H9 (cell line): Measurements from ENCODE around the gene GALR3. TPM values are rescaled to one million over a fixed set of nuclear protein-coding genes. Genes with fewer than 3 reads are reported as not detected.

Experiments used
- DNase-seq: peaks from one replicate; pipeline ENCODE4 v3.0.0-alpha.2; 2017
- H2AFZ ChIP-seq: one replicate; pipeline ENCODE4 v1.6.1; 2013; ENCODE audit warnings: mild to moderate bottlenecking, low read length, control low read depth, moderate library complexity
- H2AK5ac ChIP-seq: 2 replicates; pipeline ENCODE4 v1.6.1; 2013; ENCODE audit warnings: low read length, control low read depth, mixed read lengths; ENCODE audit not compliant: insufficient read length
- H2BK120ac ChIP-seq: one replicate; pipeline ENCODE4 v1.6.1; 2013; ENCODE audit warnings: low read depth, mild to moderate bottlenecking, low read length, control low read depth, inconsistent platforms; ENCODE audit not compliant: poor library complexity, severe bottlenecking
- H2BK12ac ChIP-seq: 2 replicates; pipeline ENCODE4 v1.6.1; 2013; ENCODE audit warnings: low read length, control low read depth, mixed read lengths, low read depth; ENCODE audit not compliant: insufficient read length
- H2BK15ac ChIP-seq: 2 replicates; pipeline ENCODE4 v1.6.1; 2013; ENCODE audit warnings: low read depth, low read length, control low read depth
- H2BK20ac ChIP-seq: one replicate; pipeline ENCODE4 v1.6.1; 2013; ENCODE audit warnings: low read depth, mild to moderate bottlenecking, low read length, control low read depth, inconsistent platforms; ENCODE audit not compliant: poor library complexity, severe bottlenecking
- H2BK5ac ChIP-seq: 2 replicates; pipeline ENCODE4 v1.6.1; 2013; ENCODE audit warnings: low read length, control low read depth, mixed read lengths; ENCODE audit not compliant: insufficient read length
- H3K14ac ChIP-seq: 2 replicates; pipeline ENCODE4 v1.6.1; 2013; ENCODE audit warnings: low read length, control low read depth; ENCODE audit not compliant: insufficient read depth
- H3K18ac ChIP-seq: 2 replicates; pipeline ENCODE4 v1.6.1; 2013; ENCODE audit warnings: low read depth, mild to moderate bottlenecking, mixed read lengths, low read length, control low read depth; ENCODE audit not compliant: insufficient read length
- H3K23ac ChIP-seq: 2 replicates; pipeline ENCODE4 v1.6.1; 2013; ENCODE audit warnings: low read length, control low read depth, mixed read lengths, low read depth; ENCODE audit not compliant: insufficient read length
- H3K23me2 ChIP-seq: 2 replicates; pipeline ENCODE4 v1.6.1; 2013; ENCODE audit warnings: low read depth, mild to moderate bottlenecking, mixed read lengths, low read length, control low read depth; ENCODE audit not compliant: insufficient read length, poor library complexity, severe bottlenecking
- H3K27ac ChIP-seq: 2 replicates; pipeline ENCODE4 v1.5.1; 2013; ENCODE audit warnings: low read length, control low read depth, mixed read lengths, low read depth; ENCODE audit not compliant: insufficient read length
- H3K27me3 ChIP-seq: 2 replicates; pipeline ENCODE4 v1.6.1; 2013; ENCODE audit warnings: low read length, control low read depth, inconsistent platforms; ENCODE audit not compliant: insufficient read depth
- H3K4ac ChIP-seq: 2 replicates; pipeline ENCODE4 v1.6.1; 2013; ENCODE audit warnings: low read depth, mild to moderate bottlenecking, control low read depth, inconsistent platforms, low read length, moderate library complexity
- H3K4me1 ChIP-seq: 2 replicates; pipeline ENCODE4 v1.6.1; 2013; ENCODE audit warnings: low read length, control low read depth, inconsistent platforms; ENCODE audit not compliant: insufficient read depth
- H3K4me2 ChIP-seq: 2 replicates; pipeline ENCODE4 v1.6.1; 2013; ENCODE audit warnings: low read length, control low read depth, mixed read lengths; ENCODE audit not compliant: insufficient read length, insufficient read depth
- H3K56ac ChIP-seq: 2 replicates; pipeline ENCODE4 v1.6.1; 2013; ENCODE audit warnings: low read depth, mild to moderate bottlenecking, mixed read lengths, low read length, control low read depth; ENCODE audit not compliant: insufficient read length
- H3K79me1 ChIP-seq: 2 replicates; pipeline ENCODE4 v1.6.1; 2013; ENCODE audit warnings: low read depth, mild to moderate bottlenecking, moderate library complexity, low read length, control low read depth, inconsistent platforms; ENCODE audit not compliant: insufficient read depth, poor library complexity, severe bottlenecking
- H3K79me2 ChIP-seq: 2 replicates; pipeline ENCODE4 v1.6.1; 2013; ENCODE audit warnings: low read length, control low read depth, inconsistent platforms; ENCODE audit not compliant: insufficient read depth
- H3K9ac ChIP-seq: 2 replicates; pipeline ENCODE4 v1.6.1; 2013; ENCODE audit warnings: low read length, control low read depth, mixed read lengths; ENCODE audit not compliant: insufficient read length; ENCODE audit errors: extremely low read depth
- H3K9me3 ChIP-seq: one replicate; pipeline ENCODE4 v1.6.1; 2013; ENCODE audit warnings: low read depth, low read length, inconsistent platforms; ENCODE audit not compliant: control insufficient read depth
- H3T11ph ChIP-seq: one replicate; pipeline ENCODE4 v1.6.1; 2013; ENCODE audit warnings: mild to moderate bottlenecking, low read length, control low read depth, inconsistent platforms
- H4K20me1 ChIP-seq: one replicate; pipeline ENCODE4 v1.6.1; 2013; ENCODE audit not compliant: control insufficient read depth, insufficient read length, insufficient read depth
- H4K5ac ChIP-seq: 2 replicates; pipeline ENCODE4 v1.6.1; 2013; ENCODE audit warnings: low read depth, mild to moderate bottlenecking, mixed read lengths, low read length, control low read depth; ENCODE audit not compliant: insufficient read length
- H4K8ac ChIP-seq: replicated peaks from 2 replicates; pipeline ENCODE4 v1.6.1; 2013; ENCODE audit warnings: low read length, control low read depth, mixed read lengths, low read depth; ENCODE audit not compliant: insufficient read length
- H4K91ac ChIP-seq: 2 replicates; pipeline ENCODE4 v1.6.1; 2013; ENCODE audit warnings: low read depth, mild to moderate bottlenecking, moderate library complexity, mixed read lengths, low read length, control low read depth; ENCODE audit not compliant: insufficient read length
- H3K27ac Mint-ChIP-seq, 3 experiments: 2 replicates in 2 of 3; 3 replicates in 1 of 3; pipeline ENCODE4 v1.8.0; 2020 to 2021; ENCODE audit warnings: mixed read lengths in 3 of 3, mild to moderate bottlenecking in 1 of 3, moderate library complexity in 1 of 3
- H3K27me3 Mint-ChIP-seq: 2 replicates; pipeline ENCODE4 v1.8.0; 2021; ENCODE audit warnings: low read depth, mild to moderate bottlenecking, moderate library complexity, mixed read lengths
- H3K36me3 Mint-ChIP-seq, 3 experiments: 2 replicates in 2 of 3; 3 replicates in 1 of 3; pipeline ENCODE4 v1.8.0; 2020 to 2021; ENCODE audit warnings: low read depth in 3 of 3, mixed read lengths in 3 of 3; ENCODE audit not compliant: insufficient read depth in 1 of 3
- H3K4me1 Mint-ChIP-seq, 2 experiments: 2 replicates each; pipeline ENCODE4 v1.8.0; 2020; ENCODE audit warnings: mixed read lengths in 2 of 2
- H3K4me3 Mint-ChIP-seq, 2 experiments: 2 replicates in 1 of 2; 3 replicates in 1 of 2; pipeline ENCODE4 v1.8.0; 2020 to 2021; ENCODE audit warnings: mild to moderate bottlenecking in 2 of 2, mixed read lengths in 2 of 2, moderate library complexity in 1 of 2
- H3K9me3 Mint-ChIP-seq, 2 experiments: 2 replicates in 1 of 2; 3 replicates in 1 of 2; pipeline ENCODE4 v1.8.0; 2020; ENCODE audit warnings: mild to moderate bottlenecking in 2 of 2, mixed read lengths in 2 of 2, moderate library complexity in 1 of 2
- WGBS: extraction: QIAGEN DNeasy Blood & Tissue Kit; methylation state at CpG from one replicate; pipeline ENCODE4 v1.1.7; 2013; ENCODE audit warnings: missing lambda C conversion rate, low lambda C conversion rate, mixed read lengths; ENCODE audit not compliant: insufficient read length; ENCODE audit errors: extremely low coverage; 5-methylcytosine and 5-hydroxymethylcytosine counted together
- total RNA-seq: library from RNA; stranded (reverse); gene quantifications from 2 replicates; pipeline ENCODE4 v1.2.1, GENCODE V29; 2021
- TF ChIP-seq, protein P1 (sequence below): fragments of 200-600 bp; sonication (generic); conservative IDR thresholded peaks from 3 replicates; pipeline ENCODE4 v1.8.0; 2021; ENCODE audit warnings: antibody characterized with exemption, mild to moderate bottlenecking

The GALR3 gene
- total RNA-seq, 1 experiment from 2014 or later = 0.59 TPM

DNA sequence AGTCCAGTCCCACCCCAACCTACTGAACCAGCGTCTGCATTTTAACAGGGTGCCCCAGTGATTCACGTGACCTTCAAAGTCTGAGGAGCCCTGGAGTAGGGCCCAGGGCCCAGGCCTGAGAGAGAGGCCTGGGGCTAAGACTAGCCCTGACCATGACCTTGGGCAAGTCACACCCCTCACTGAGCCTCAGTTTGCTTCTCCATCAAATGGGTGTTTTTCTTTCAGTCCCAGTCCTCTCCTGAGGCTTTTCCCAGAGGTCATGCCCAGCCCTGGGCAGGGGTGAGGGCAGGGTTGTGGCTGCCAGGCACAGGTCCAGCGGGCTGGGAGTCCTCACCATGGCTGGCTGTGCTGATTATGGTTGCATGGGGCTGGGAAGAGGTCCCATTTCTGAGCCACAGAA is 48.5 kb upstream of the GALR3 start:
- Histone ChIP-seq H3K4me2 (no peak overlapping the region), H3K56ac (no peak overlapping the region), H3K23ac (no peak overlapping the region), H3K27ac (no peak overlapping the region), H2BK5ac (no peak overlapping the region), H3K4me1 (no peaks in the 10 kb centered on the region), H4K5ac (no peak overlapping the region), H2BK120ac (no peak overlapping the region), H3K23me2 (no peaks in the 10 kb centered on the region), H3K9me3 (no peaks in the 10 kb centered on the region), H2BK15ac (no peak overlapping the region), H3K27me3 (no peaks in the 10 kb centered on the region), H3K9ac (no peak overlapping the region), H4K20me1 (no peaks in the 10 kb centered on the region), H2BK20ac (no peak overlapping the region), H3K79me1 (no peaks in the 10 kb centered on the region), H3K14ac (no peak overlapping the region), H2AFZ (no peak overlapping the region), H4K8ac (no peak overlapping the region), H3T11ph (no peak overlapping the region), H3K79me2 (no peaks in the 10 kb centered on the region), H4K91ac (no peak overlapping the region), H2AK5ac (no peak overlapping the region), H3K18ac (no peak overlapping the region), H3K4ac (no peak overlapping the region), H2BK12ac (no peak overlapping the region)
- no peak for DNase-seq
- WGBS = no CpG with 5 or more reads among the region's 3 CpGs
- H3K36me3 Mint-ChIP-seq = peaks cover 3 to 34% (median 27%) of the 10 kb centered on the region in 3 experiments; a peak in 6 of 7 replicates
- TF ChIP-seq, protein P1, sequence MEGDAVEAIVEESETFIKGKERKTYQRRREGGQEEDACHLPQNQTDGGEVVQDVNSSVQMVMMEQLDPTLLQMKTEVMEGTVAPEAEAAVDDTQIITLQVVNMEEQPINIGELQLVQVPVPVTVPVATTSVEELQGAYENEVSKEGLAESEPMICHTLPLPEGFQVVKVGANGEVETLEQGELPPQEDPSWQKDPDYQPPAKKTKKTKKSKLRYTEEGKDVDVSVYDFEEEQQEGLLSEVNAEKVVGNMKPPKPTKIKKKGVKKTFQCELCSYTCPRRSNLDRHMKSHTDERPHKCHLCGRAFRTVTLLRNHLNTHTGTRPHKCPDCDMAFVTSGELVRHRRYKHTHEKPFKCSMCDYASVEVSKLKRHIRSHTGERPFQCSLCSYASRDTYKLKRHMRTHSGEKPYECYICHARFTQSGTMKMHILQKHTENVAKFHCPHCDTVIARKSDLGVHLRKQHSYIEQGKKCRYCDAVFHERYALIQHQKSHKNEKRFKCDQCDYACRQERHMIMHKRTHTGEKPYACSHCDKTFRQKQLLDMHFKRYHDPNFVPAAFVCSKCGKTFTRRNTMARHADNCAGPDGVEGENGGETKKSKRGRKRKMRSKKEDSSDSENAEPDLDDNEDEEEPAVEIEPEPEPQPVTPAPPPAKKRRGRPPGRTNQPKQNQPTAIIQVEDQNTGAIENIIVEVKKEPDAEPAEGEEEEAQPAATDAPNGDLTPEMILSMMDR = no peak
- peaks cover 22% of the 10 kb centered on the region for H3K27me3 Mint-ChIP-seq
- peaks cover 10 to 20% of the 10 kb centered on the region in 2 experiments for H3K4me1 Mint-ChIP-seq
- H3K27ac Mint-ChIP-seq = no peak overlapping the region
- no peaks in the 10 kb centered on the region for H3K9me3 Mint-ChIP-seq
- H3K4me3 Mint-ChIP-seq = no peak overlapping the region
